Measurements from ENCODE around the gene MPP2. TPM values are rescaled to one million over a fixed set of nuclear protein-coding genes. Genes with fewer than 3 reads are reported as not detected.

The MPP2 gene
- total and polyA plus RNA-seq, 2 of the 13 experiments (the other 11 are each of a cell fraction or from before 2014, with no cell fraction given): 0.20 to 1.7 TPM

- TF ChIP-seq DMTF1 (CRISPR knock-in tag; IDR thresholded peaks at IDR 0.05) (no peak), ZNF230 (CRISPR knock-in tag; IDR thresholded peaks at IDR 0.05) (no peak)
Measured at GRCh38 chr17:43882761-43883415, 24.4 kb downstream of the MPP2 start (continued).

GRCh38 chr17:43881758-43882505 is 25.4 kb downstream of the MPP2 start:
- Histone ChIP-seq H3K79me2 (ENCODE audit: insufficient read depth, low read length) (no peaks in the 10 kb centered on the region), H3K4me1 (ENCODE audit: insufficient read depth, low read length) (peaks cover 8% of the 10 kb centered on the region), H3K4me3 (replicated peaks in 1 of 3; ENCODE audit: insufficient read depth in 1 of 3, low read depth in 2 of 3, low read length in 3 of 3) (no peak overlapping the region), H3K36me3 (replicated peaks in 1 of 2; ENCODE audit: control insufficient read depth in 1 of 2, insufficient read depth in 2 of 2, low read length in 2 of 2) (no peaks in the 10 kb centered on the region), H4K20me1 (ENCODE audit: insufficient read depth, low read length) (no peaks in the 10 kb centered on the region; the same call in 1 of the 2 replicates), H3K9me3 (ENCODE audit: low read length) (no peaks in the 10 kb centered on the region), H3K27ac (ENCODE audit: extremely low read length, insufficient read depth, low read length) (no peak overlapping the region), H3K27me3 (ENCODE audit: control insufficient read depth in 1 of 2, insufficient read depth in 2 of 2, low read length in 2 of 2) (peaks cover 0 to 16% of the 10 kb centered on the region in 2 experiments; a peak in 2 of 5 replicates), H3K4me2 (ENCODE audit: low read depth, low read length) (no peak overlapping the region), H2AFZ (ENCODE audit: low read length) (no peak overlapping the region), H3K9ac (ENCODE audit: insufficient read depth, low read depth, low read length) (no peak overlapping the region)
- 72% methylated on average over 24 of the region's 27 CpGs for WGBS (ENCODE audit: low lambda C conversion rate)
- TF ChIP-seq HNF4A (CRISPR knock-in tag; IDR thresholded peaks at IDR 0.05) (no peak), ATF7 (IDR thresholded peaks at IDR 0.05) (peak; percentile 35; the same call in 1 of the 2 replicates), ATF7 (CRISPR knock-in tag; IDR thresholded peaks at IDR 0.05) (no peak)
- in situ Hi-C loops (cut with HindIII; ENCODE audit: extremely low pct_ligation_motif_present, low pct_unique_long_range_greater_than_20kb) (no loop called here), intact Hi-C loops (cut with micrococcal nuclease; ENCODE audit: unreplicated experiment) (no loop called here)
- DNase-seq (ENCODE audit: low spot score): no peak
- ChIA-PET POLR2A (no interaction called here), CTCF (ENCODE audit: low intra/inter-chr PET ratio, low total read pairs) (no interaction called here)
- FAIRE-seq: no peak
- no peak for ATAC-seq
- BruUV-seq (replicated peaks): no TSS peak

Data from HepG2 (cell line).